WTC11 (cell line): ENCODE measurements around the gene PSD2. TPM values are rescaled to one million over a fixed set of nuclear protein-coding genes. Genes with fewer than 3 reads are reported as not detected.

Experiments used
- ATAC-seq: fragments of 200-7000 bp; cut with Tn5 transposase; 2 replicates; pipeline ENCODE4 v1.10.0; 2021; ENCODE audit warnings: mild to moderate bottlenecking, moderate library complexity
- CTCF ChIA-PET: fragments of 300-600 bp; sonication (Branson Sonifier 250); formaldehyde crosslinking; loops from one replicate; lab custom pipeline; 2021; ENCODE audit warnings: antibody characterized with exemption; lab: Charles Lee
- POLR2A ChIA-PET: fragments of 350-600 bp; sonication (Branson Sonifier 250); formaldehyde crosslinking; loops from one replicate; lab custom pipeline; 2021; ENCODE audit warnings: antibody characterized with exemption; lab: Charles Lee
- DNase-seq: peaks from one replicate; pipeline ENCODE4 v3.0.0; 2021; ENCODE audit warnings: low spot score
- H3K27ac Mint-ChIP-seq: 2 replicates; pipeline ENCODE4 v1.8.0; 2021; ENCODE audit warnings: mixed read lengths
- H3K27me3 Mint-ChIP-seq: 2 replicates; pipeline ENCODE4 v1.8.0; 2021; ENCODE audit warnings: low read depth, mild to moderate bottlenecking, moderate library complexity, mixed read lengths
- H3K36me3 Mint-ChIP-seq: 2 replicates; pipeline ENCODE4 v1.8.0; 2021; ENCODE audit warnings: mixed read lengths
- H3K4me1 Mint-ChIP-seq: 2 replicates; pipeline ENCODE4 v1.8.0; 2022; ENCODE audit warnings: mixed read lengths
- H3K4me3 Mint-ChIP-seq: 2 replicates; pipeline ENCODE4 v1.8.0; 2021; ENCODE audit warnings: mild to moderate bottlenecking, moderate library complexity, mixed read lengths
- H3K9me3 Mint-ChIP-seq: 2 replicates; pipeline ENCODE4 v1.8.0; 2021; ENCODE audit warnings: mixed read lengths
- ELF4 ChIP-seq: sonication (generic); formaldehyde crosslinking; IDR thresholded peaks from 2 replicates; pipeline ENCODE4 v1.8.1; 2022; ENCODE audit warnings: low read depth, mild to moderate bottlenecking, moderate library complexity, missing genetic modification reagents
- EMX1 ChIP-seq: fragments of 250-450 bp; sonication (Bioruptor Pico); IDR thresholded peaks from 2 replicates; pipeline ENCODE4 v1.8.0; 2021; ENCODE audit warnings: mild to moderate bottlenecking
- MYBL2 ChIP-seq: sonication (generic); formaldehyde crosslinking; IDR thresholded peaks from 2 replicates; pipeline ENCODE4 v1.8.1; 2023; ENCODE audit warnings: mild to moderate bottlenecking, moderate library complexity, missing genetic modification reagents
- NR1H2 ChIP-seq: sonication (generic); formaldehyde crosslinking; IDR thresholded peaks from 2 replicates; pipeline ENCODE4 v1.9.0; 2021; ENCODE audit warnings: mild to moderate bottlenecking, moderate library complexity, missing genetic modification reagents
- RORB ChIP-seq: fragments of 250-450 bp; sonication (Bioruptor Pico); IDR thresholded peaks from 2 replicates; pipeline ENCODE4 v1.9.0; 2021; ENCODE audit warnings: mild to moderate bottlenecking
- SP1 ChIP-seq: sonication (generic); formaldehyde crosslinking; conservative IDR thresholded peaks from 2 replicates; pipeline ENCODE4 v1.8.1; 2022; ENCODE audit warnings: missing genetic modification reagents
- ZNF121 ChIP-seq: sonication (generic); formaldehyde crosslinking; IDR thresholded peaks from 2 replicates; pipeline ENCODE4 v1.8.0; 2023; ENCODE audit warnings: missing genetic modification reagents
- ZNF396 ChIP-seq: fragments of 250-450 bp; sonication (Bioruptor Pico); IDR thresholded peaks from 2 replicates; pipeline ENCODE4 v1.8.0; 2021; ENCODE audit warnings: mild to moderate bottlenecking, moderate library complexity, borderline replicate concordance
- ZNF423 ChIP-seq: fragments of 250-450 bp; sonication (Bioruptor Pico); IDR thresholded peaks from 2 replicates; pipeline ENCODE4 v2.1.2; 2022; ENCODE audit warnings: mild to moderate bottlenecking, moderate library complexity
- total RNA-seq: library from RNA; stranded (reverse); gene quantifications from 3 replicates; pipeline ENCODE4 v1.2.3, GENCODE V29; 2021
- TF ChIP-seq, protein P1 (sequence below): sonication (generic); formaldehyde crosslinking; IDR thresholded peaks from 2 replicates; pipeline ENCODE4 v1.8.1; 2022; ENCODE audit warnings: low read depth, mild to moderate bottlenecking, moderate library complexity, missing genetic modification reagents, borderline replicate concordance
- TF ChIP-seq, protein P2 (sequence below): fragments of 200-600 bp; IDR thresholded peaks from 2 replicates; pipeline ENCODE4 v1.8.0; 2022; ENCODE audit warnings: antibody characterized with exemption
- TF ChIP-seq, protein P3 (sequence below): sonication (generic); formaldehyde crosslinking; IDR thresholded peaks from 2 replicates; pipeline ENCODE4 v1.8.0; 2022; ENCODE audit warnings: mild to moderate bottlenecking, missing genetic modification reagents
- TF ChIP-seq, protein P4 (sequence below): sonication (generic); formaldehyde crosslinking; conservative IDR thresholded peaks from 2 replicates; pipeline ENCODE4 v1.8.1; 2023; ENCODE audit warnings: mild to moderate bottlenecking, low read depth, missing genetic modification reagents, moderate library complexity

PSD2 gene
- total RNA-seq, 1 experiment from 2014 or later: 0.57 TPM

DNA sequence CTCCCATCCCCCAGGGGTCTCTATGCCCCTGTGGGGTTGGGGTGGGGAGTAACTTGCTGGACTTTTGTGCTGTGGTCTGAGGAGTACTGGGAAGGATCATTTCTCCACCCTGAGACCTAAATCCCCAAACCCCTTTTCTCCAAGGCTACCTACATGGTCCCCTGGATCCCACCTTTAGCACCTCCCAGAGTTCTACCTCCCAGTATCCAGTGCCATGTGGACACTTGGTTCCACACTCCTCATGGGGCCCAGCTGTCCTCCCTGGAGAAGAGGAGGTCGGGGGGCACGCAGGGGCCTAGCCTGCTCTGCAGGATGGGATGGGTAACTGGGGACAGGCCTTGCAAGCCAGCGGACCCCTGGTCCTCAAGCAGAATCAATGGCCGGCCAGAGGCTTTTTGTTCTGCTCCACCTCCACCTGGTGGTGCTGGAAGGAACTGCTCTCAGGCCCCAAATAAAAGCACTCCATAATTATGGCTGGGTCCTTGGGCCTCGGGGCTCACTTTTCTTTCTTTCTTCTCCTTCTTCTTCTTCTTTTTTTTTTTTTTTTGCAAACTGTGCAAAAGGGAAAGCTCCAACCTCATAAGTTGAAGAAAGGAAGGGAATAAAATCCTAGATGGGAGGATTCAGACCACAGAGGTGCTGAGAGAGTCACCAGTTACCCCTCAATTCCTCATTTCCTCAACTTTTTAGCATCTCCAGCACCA is 68.4 kb downstream of the PSD2 start:
- no peak overlapping the region for H3K27ac Mint-ChIP-seq
- peak; percentile 81 for DNase-seq
- POLR2A ChIA-PET: no interaction called here
- TF ChIP-seq, protein P1, sequence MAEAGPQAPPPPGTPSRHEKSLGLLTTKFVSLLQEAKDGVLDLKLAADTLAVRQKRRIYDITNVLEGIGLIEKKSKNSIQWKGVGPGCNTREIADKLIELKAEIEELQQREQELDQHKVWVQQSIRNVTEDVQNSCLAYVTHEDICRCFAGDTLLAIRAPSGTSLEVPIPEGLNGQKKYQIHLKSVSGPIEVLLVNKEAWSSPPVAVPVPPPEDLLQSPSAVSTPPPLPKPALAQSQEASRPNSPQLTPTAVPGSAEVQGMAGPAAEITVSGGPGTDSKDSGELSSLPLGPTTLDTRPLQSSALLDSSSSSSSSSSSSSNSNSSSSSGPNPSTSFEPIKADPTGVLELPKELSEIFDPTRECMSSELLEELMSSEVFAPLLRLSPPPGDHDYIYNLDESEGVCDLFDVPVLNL (CRISPR knock-in tag): no peak
- TF ChIP-seq, protein P2, sequence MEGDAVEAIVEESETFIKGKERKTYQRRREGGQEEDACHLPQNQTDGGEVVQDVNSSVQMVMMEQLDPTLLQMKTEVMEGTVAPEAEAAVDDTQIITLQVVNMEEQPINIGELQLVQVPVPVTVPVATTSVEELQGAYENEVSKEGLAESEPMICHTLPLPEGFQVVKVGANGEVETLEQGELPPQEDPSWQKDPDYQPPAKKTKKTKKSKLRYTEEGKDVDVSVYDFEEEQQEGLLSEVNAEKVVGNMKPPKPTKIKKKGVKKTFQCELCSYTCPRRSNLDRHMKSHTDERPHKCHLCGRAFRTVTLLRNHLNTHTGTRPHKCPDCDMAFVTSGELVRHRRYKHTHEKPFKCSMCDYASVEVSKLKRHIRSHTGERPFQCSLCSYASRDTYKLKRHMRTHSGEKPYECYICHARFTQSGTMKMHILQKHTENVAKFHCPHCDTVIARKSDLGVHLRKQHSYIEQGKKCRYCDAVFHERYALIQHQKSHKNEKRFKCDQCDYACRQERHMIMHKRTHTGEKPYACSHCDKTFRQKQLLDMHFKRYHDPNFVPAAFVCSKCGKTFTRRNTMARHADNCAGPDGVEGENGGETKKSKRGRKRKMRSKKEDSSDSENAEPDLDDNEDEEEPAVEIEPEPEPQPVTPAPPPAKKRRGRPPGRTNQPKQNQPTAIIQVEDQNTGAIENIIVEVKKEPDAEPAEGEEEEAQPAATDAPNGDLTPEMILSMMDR: peak; percentile 89
- TF ChIP-seq, all 79 proteins: peak for 1
- Mint-ChIP-seq H3K9me3 (no peaks in the 10 kb centered on the region), H3K27me3 (peaks cover 6% of the 10 kb centered on the region), H3K4me1 (peaks cover 12% of the 10 kb centered on the region), H3K36me3 (no peaks in the 10 kb centered on the region), H3K4me3 (no peak overlapping the region)
- CTCF ChIA-PET: interaction anchor here (0.7 to 5.8 kb wide), 18 partner anchors 9 to 212 kb away, joined by 3 to 79 read pairs (median 4); no protein-coding TSS in a partner anchor
- ATAC-seq: peak; percentile 84

DNA sequence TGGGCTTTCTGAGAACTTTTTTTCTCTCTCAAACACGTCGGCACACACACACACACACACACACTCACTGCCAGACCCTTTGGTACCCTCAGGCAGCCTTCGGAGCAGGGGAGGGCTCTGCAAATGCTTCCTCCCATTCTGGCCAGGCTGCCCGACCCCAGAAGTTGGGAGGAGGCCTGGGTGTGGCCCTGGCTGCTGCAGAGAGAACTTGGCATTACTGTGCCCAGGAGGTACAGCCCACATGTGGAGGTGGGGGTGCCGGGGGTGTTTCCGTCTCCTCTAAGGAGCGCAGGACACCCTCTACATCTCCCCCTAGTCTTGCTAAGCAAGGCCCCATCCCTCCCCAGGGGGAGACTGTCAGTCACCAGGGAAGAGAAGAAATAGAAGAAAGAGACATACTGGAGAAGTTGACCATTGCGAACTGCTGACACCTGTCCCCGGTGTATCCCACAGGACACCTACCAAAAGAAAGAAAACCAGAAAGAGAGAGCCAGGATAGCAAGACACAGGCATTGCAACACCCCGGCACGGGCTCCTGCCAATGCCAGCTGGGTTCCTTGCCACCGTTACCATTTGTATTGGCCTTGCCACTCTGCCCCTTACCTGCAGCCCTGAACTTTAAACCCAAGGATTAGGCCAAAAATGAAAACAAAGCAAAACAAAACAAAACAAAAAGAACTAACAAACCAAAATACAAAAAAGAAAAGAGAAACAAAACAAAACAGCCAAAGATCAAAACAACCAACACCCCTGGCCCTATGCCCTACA is 69.3 kb downstream of the PSD2 start:
- ChIA-PET CTCF (interaction anchor here (0.7 to 3.3 kb wide), 4 partner anchors 78 to 104 kb away, joined by 3 to 19 read pairs (median 6); no protein-coding TSS in a partner anchor), POLR2A (no interaction called here)
- Mint-ChIP-seq H3K27me3 (peaks cover 6% of the 10 kb centered on the region), H3K4me3 (no peak overlapping the region), H3K4me1 (peaks cover 12% of the 10 kb centered on the region), H3K27ac (no peak overlapping the region), H3K9me3 (no peaks in the 10 kb centered on the region), H3K36me3 (no peaks in the 10 kb centered on the region)
- TF ChIP-seq ZNF423 (CRISPR knock-in tag): no peak
- TF ChIP-seq, protein P3, sequence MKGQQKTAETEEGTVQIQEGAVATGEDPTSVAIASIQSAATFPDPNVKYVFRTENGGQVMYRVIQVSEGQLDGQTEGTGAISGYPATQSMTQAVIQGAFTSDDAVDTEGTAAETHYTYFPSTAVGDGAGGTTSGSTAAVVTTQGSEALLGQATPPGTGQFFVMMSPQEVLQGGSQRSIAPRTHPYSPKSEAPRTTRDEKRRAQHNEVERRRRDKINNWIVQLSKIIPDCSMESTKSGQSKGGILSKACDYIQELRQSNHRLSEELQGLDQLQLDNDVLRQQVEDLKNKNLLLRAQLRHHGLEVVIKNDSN (CRISPR knock-in tag): no peak
- no peak for TF ChIP-seq NR1H2
- no peak for TF ChIP-seq ZNF396 (CRISPR knock-in tag)
- no peak for DNase-seq
- no peak for ATAC-seq

DNA sequence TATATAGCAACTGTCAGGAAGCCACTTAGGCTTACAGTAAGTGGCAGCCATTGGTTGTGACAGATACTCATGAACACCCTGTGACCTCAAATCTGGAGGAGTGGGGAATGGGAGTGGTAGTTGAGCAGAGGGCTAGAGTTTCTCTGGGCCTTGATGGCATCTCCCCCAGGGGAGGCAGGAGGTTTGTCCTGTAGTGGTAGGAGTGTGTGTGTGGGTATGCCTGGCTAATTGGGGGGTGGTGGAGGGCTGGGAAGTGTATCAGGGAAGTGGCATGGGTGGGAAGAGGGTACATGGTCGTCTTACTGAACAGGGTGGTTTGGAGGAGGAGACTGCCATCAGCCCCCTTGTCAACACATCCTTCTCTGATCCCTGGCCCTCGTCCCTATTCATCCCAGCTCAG is 71.5 kb downstream of the PSD2 start:
- no peak for TF ChIP-seq MYBL2 (CRISPR knock-in tag)
- no peak for TF ChIP-seq SP1 (CRISPR knock-in tag)
- TF ChIP-seq EMX1 (CRISPR knock-in tag): no peak
- no peak for TF ChIP-seq ELF4 (CRISPR knock-in tag)
- TF ChIP-seq ZNF121 (CRISPR knock-in tag): no peak
- TF ChIP-seq RORB: no peak
- TF ChIP-seq, protein P4, sequence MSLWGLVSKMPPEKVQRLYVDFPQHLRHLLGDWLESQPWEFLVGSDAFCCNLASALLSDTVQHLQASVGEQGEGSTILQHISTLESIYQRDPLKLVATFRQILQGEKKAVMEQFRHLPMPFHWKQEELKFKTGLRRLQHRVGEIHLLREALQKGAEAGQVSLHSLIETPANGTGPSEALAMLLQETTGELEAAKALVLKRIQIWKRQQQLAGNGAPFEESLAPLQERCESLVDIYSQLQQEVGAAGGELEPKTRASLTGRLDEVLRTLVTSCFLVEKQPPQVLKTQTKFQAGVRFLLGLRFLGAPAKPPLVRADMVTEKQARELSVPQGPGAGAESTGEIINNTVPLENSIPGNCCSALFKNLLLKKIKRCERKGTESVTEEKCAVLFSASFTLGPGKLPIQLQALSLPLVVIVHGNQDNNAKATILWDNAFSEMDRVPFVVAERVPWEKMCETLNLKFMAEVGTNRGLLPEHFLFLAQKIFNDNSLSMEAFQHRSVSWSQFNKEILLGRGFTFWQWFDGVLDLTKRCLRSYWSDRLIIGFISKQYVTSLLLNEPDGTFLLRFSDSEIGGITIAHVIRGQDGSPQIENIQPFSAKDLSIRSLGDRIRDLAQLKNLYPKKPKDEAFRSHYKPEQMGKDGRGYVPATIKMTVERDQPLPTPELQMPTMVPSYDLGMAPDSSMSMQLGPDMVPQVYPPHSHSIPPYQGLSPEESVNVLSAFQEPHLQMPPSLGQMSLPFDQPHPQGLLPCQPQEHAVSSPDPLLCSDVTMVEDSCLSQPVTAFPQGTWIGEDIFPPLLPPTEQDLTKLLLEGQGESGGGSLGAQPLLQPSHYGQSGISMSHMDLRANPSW (CRISPR knock-in tag): no peak
- DNase-seq (no peak), ATAC-seq (no peak)
- no peaks in the 10 kb centered on the region for H3K36me3 Mint-ChIP-seq
- POLR2A ChIA-PET: interaction anchor here (0.5 kb wide), 1 partner anchor 113 kb away, joined by 3 read pairs; no protein-coding TSS in a partner anchor
- no peak overlapping the region for H3K27ac Mint-ChIP-seq
- no peak overlapping the region for H3K4me3 Mint-ChIP-seq
- peaks cover 12% of the 10 kb centered on the region for H3K4me1 Mint-ChIP-seq
- no peaks in the 10 kb centered on the region for H3K9me3 Mint-ChIP-seq
- CTCF ChIA-PET: interaction anchor here (0.5 to 3.3 kb wide), 3 partner anchors 80 to 291 kb away, joined by 3 to 19 read pairs (median 9); no protein-coding TSS in a partner anchor
- peaks cover 3% of the 10 kb centered on the region for H3K27me3 Mint-ChIP-seq
